ENCODE data around the gene RAB3C.

RAB3C gene

DNA sequence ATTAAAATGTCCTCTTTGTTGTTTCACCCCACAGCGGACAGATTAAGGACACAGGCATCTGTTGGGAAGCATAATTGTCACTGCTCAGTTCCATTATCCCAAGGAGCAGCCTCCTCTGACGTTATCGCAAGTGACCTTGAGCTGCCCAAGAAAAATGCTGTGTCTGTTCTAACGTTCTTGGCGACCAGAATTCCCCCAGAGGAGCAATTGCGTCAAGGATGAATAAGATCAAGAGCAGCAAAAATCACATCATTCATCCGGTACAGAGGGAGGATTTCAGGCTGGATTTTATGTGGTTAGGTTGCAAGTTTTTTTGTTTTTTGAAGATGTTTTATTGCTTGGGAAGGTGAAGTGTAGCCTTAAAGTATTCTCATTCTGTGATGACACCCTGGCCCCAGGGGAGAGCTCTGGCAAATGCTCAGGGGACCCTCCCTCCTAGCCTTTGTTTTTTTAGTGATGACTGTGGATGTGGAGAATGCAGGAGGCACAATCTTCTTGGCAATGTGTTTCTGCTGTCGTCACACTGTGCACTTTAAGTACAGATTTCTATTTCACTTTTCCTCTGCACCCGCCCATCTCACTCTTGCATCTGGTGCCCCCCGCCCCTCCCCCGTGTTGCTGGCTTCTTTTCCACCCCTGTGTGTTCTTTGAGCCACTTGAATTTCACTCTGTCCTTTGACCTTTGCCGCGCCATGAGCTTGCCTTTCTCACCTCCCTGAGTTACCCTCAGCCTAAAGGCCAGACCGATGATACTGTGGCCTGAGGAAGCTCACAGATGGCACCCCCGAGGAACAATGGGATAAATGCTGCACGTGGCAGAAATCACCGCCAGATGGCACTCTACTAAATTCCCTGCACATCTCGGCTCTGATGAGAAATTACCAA lies 308.5 kb downstream of the RAB3C start:
- peak; percentile 43 to 70 for DNase-seq

DNA sequence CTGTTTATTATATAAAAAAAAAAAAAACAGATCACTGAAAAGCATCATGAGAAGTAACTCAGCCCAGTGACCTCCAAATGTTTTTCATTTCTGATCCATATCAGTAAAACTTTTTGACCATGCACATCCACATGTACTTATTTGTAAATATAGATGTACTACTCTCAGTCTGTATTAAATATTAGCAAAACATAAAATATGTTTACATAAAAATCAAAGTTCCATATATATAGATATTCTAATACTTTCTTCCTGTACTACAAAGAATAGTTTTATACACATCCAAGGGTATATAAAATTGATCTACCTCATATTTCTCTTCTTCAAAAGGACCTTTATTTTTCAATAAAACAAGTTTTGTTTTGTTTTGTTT lies 309.1 kb downstream of the RAB3C start:
- DNase-seq: no peak

DNA sequence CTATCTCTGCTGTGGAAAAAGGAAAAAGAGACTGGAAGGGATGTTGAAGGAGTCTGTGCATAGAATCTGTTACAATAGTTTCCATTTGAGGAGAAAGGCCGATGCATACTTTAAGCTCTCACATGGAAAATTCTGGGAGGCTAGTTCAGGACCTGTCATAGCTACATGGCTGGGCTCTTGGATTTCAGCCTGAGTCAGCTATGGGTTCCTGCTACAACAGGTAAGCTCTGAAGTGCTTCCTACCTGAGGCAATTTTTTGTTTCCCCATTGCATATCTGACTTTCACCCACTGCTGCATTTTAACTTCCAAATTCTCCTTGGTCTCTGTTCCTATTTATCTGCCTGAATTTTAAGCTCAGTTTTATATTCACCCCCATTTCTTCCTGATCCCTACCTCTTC lies 310.7 kb downstream of the RAB3C start:
- DNase-seq: no peak

DNA sequence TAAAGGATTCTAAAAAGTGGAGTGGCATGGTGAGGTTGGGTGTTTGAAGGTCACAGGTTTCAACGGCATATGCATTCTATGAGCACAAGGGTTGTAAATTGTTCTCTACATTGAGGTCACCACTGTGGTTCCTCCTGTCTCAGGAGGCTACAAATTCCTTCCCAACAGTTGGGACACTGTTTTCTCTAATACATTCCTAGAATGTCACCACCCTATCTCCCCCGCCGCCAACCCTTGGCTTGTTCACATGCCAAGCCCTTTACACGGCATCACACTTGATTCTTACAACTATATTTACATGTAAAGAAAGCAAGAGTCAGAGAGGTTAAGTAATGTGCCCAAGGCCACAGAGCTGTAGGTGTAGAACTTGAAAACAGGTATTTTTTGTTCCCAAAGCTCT lies 315.1 kb downstream of the RAB3C start:
- no peak for DNase-seq

DNA sequence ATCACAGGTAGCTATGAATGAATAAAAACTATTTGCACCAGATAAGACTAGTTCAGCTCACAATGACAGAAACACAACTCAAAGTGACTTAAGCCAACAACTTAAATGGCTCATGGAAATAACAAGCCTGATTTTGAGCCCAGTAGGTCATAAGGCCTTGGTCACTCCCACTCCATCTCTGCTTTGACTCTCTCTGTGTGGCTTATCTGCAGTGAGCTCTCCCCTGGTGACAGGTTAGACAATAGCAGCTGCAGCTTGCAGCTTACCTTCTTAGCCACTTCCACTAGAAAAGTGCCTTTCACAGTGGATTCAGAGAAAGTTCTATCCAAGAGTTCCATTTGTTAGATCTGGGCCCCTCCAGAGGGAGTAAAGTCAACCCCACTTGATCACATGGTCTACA lies 315.7 kb downstream of the RAB3C start:
- no peak for DNase-seq

DNA sequence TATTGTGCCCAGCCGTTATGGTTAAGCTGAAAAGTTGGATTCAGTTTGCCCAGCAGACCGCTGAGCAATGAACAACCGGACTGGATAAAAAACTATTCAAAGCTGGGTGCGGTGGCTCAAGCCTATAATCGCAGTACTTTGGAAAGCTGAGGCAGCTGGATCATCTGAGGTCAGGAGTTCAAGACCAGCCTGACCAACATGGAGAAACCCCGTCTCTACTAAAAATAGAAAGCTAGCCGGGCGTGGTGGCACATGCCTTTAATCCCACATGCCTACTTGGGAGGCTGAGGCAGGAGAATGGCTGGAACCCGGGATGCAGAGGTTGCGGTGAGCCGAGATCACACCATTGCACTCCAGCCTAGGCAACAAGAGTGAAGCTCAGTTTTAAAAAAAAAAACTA lies 318.4 kb downstream of the RAB3C start:
- DNase-seq: no peak

DNA sequence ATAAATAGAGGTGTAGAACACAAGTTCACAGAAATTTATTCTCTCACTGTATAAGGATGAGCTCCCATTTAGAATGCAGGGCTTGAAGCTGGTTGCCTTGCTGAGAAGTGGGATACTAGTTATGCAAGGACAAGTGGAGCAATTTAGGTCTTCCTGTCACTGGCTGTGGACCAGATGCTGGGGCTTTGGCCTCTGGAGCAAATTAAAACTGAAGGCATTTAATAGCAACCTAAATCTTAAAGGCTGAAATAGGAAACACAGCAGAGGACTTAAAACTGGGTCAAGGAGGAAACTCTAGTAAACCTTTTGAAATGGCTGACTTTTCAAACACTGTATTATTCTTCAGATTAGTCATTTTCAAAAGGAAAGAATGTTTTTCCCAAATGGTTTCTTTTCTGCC lies 319.4 kb downstream of the RAB3C start:
- no peak for DNase-seq

DNA sequence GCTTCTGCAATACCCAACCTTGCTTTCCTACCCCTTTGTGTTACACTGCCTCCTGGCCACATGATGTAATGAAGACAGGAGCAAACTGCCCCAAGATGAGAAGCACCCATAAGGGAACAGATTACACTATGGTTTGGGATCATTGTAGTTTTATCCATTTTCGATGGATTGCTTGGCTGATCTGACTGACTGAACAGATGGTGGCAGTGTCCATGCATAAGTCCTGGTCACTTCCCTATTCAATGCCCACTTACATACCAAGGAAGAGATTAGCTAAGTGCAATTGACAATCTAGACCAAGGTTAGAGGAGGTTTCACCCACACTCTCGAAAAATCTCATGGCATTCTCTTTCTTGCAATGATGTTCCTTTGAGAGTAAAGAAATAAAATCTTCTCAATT lies 319.9 kb downstream of the RAB3C start:
- DNase-seq: no peak

DNA sequence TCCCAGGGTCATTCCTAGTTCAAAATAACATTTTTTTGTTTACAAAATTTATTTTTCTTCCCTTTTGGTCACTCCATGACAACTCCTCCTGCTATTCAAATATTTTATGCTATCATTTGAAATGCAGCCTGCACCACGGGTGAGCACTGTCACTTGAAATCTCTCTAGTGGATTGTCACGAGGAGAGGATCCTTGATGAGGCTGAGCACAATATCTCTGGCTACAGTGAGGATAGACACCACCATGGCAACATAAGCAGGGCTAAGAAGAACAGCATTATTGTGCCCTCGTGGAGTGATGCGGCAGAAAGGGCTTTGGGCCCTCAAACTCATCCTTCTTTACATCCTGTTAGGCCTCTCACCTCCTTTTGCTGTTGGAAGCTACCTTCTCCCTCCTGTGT lies 321.9 kb downstream of the RAB3C start:
- no peak for DNase-seq

DNA sequence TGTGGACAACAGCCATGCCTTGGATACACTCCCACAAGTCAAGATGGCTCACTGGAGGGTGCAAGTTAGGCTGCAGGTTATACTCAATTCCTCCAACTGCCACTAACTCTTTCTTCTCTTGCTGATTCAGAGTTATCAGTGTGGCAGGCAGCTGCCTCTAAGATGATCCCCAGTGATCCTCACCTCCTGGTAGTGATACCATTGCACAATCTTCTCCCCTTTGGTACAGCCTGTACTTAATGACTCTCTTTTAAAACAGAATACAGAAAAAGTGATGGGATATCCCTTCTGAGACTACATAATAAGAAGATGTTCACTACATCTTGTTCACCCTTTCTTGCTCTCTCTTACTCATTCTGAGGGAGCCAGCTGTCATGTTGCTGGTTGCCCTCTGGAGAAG lies 323.1 kb downstream of the RAB3C start:
- DNase-seq: no peak

Measured in activated CD4-positive, alpha-beta T cell treated with anti-CD3 and anti-CD28 coated beads for 4 hours (primary cell).